NT2/D1 (cell line): Measurements from ENCODE around the gene NGRN.

ENCODE experiments used
- SUZ12 ChIP-seq: IDR thresholded peaks from 2 replicates; pipeline ENCODE4 v1.6.1; 2011; ENCODE audit not compliant: insufficient read length, insufficient read depth; ENCODE audit errors: extremely low read depth
- ZNF274 ChIP-seq: IDR thresholded peaks from 2 replicates; pipeline ENCODE4 v1.6.1; 2011; ENCODE audit warnings: mild to moderate bottlenecking, low read depth, low read length

- TF ChIP-seq SUZ12 (no peak), ZNF274 (no peak)
Measured at GRCh38 chr15:90294159-90294558, 28.7 kb downstream of the NGRN start.
